Measurements from ENCODE around the gene SPATA45.
A peak's percentile ranks its signal among the peaks of the same experiment; 100 is the strongest.
"Not testable (repeated sequence)": the region's sequence is repeated elsewhere in the genome, so short reads cannot be mapped to it uniquely, and the experiment has no call there.

The SPATA45 gene

DNA sequence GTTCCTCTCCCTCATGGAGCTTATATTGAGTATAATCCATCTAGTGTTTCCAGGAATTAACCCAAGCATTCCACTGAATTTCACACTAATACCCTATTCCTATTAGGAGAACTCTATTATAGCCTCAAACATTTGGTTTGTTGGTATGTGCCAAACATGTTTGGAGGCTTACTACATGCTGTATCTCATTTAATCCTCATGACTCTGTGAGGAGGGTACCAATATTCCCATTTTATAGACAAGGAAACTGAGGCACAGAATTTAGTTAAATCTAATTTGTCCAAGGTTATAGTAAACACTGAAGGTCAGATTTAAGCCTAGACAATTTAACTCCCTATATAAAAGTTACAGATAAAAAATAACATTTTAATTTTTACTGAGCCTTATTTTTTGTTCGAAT is 19.7 kb upstream of the SPATA45 start:
- no peak overlapping the region for H3K4me3 ChIP-seq (ENCODE audit: low read depth, low read length)
- TF ChIP-seq, protein P1, sequence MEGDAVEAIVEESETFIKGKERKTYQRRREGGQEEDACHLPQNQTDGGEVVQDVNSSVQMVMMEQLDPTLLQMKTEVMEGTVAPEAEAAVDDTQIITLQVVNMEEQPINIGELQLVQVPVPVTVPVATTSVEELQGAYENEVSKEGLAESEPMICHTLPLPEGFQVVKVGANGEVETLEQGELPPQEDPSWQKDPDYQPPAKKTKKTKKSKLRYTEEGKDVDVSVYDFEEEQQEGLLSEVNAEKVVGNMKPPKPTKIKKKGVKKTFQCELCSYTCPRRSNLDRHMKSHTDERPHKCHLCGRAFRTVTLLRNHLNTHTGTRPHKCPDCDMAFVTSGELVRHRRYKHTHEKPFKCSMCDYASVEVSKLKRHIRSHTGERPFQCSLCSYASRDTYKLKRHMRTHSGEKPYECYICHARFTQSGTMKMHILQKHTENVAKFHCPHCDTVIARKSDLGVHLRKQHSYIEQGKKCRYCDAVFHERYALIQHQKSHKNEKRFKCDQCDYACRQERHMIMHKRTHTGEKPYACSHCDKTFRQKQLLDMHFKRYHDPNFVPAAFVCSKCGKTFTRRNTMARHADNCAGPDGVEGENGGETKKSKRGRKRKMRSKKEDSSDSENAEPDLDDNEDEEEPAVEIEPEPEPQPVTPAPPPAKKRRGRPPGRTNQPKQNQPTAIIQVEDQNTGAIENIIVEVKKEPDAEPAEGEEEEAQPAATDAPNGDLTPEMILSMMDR (IDR thresholded peaks at IDR 0.05; ENCODE audit: low read depth, low read length): no peak

DNA sequence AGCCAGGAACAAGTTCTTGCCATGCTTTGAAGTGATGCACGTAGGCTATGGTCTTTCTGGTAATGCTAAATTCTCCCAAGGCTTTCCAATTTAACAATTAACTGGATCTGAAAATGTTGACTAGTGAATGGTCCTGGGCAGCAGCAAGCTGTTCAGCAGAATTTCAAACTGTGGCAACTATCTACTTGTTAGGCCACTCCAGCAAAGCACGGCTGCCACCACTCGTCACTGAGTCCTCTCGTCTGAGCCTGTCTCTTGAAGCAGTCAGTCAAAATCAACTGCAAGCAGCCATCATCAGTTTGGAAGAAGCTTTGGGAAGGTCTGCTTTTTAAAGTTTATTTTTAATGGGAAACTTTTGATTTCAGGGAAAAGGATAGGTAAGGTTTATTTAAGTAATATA is 16.8 kb upstream of the SPATA45 start:
- H3K4me3 ChIP-seq (ENCODE audit: low read depth, low read length): no peak overlapping the region
- TF ChIP-seq, protein P1 (IDR thresholded peaks at IDR 0.05; ENCODE audit: low read depth, low read length): no peak

DNA sequence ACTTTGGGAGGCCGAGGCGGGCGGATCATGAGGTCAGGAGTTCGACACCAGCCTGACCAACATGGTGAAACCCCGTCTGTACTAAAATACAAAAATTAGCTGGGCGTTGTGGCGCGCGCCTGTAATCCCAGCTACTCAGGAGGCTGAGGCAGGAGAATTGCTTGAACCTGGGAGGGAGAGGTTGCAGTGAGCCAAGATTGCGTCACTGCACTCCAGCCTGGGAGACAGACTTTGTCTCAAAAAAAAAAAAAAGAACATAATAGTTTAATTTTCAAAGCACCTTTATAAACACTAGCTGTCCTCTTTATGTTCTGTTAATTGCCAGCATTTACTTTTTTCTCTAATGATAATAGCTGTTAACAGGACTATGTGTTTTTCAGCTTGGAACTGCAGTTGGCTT is 15.9 kb upstream of the SPATA45 start:
- not testable (repeated sequence) for H3K4me3 ChIP-seq (ENCODE audit: low read depth, low read length)

DNA sequence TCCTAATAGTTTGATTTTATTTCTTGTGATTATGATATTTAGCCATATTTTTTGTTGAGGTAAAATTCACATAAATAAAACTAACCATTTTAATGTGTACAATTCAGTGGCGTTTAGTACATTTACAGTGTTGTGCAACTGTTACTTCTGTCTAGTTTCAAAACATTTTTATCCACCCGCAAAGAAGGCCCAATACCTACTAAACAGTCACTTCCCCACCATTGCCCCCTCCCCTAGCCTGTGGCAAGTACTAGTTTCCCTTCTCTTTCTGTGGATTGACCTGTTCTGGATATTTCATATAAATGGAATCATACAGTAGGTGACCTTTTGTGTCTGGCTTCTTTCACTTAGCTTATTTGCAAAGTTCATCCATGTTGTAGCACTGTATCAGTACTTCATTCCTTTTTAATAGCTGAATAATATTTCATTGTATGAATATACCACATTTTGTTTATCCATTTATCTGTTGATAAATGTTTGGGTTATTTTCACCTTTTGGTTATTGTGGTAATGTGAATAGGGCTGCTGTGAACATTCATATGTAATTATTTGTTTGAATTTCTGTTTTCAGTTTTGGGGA is 14.8 kb upstream of the SPATA45 start:
- H3K4me3 ChIP-seq (ENCODE audit: low read depth, low read length): no peak overlapping the region
- TF ChIP-seq, protein P1 (IDR thresholded peaks at IDR 0.05; ENCODE audit: low read depth, low read length): no peak

DNA sequence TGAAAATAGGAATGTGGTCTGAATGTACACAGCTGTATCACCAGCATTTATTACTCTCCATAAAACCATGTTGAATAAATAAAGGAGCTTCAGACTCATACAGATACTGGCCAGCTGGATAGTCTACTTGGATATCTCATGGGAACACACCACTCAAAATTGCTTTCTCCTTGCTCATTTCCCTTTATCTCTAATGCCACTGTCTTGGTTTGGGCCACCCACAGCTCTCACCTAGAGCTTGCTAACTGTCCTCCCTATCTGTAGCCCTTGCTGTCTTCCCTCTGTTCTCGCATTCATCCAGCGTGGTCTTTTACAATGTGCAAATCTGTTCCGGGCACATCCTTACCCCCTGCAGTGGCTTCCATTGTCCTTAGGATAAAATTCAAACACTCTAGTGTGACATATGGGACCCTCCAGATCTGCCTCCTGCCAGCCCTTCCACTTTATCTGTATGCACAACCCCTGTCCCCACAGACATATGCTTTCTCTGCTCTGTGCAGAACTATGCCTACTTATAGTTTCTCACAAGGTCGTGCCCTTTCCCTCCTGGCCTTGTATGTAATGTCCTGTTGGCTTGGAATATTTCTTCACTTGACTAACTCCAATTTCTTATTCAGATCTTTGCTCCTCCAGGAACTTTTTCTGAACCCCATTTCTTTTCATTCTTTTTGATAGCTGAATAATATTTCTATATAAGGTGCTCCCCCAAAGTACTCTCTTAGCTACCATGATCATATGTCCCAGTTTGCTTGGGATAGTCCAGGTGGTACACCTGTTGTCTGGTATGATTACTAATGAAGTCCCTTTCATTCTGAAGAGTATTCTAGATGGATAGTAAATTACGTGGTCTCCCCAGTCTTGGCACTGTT is 13.5 kb upstream of the SPATA45 start:
- no peak overlapping the region for H3K4me3 ChIP-seq (ENCODE audit: low read depth, low read length)
- TF ChIP-seq, protein P1 (IDR thresholded peaks at IDR 0.05; ENCODE audit: low read depth, low read length): no peak

DNA sequence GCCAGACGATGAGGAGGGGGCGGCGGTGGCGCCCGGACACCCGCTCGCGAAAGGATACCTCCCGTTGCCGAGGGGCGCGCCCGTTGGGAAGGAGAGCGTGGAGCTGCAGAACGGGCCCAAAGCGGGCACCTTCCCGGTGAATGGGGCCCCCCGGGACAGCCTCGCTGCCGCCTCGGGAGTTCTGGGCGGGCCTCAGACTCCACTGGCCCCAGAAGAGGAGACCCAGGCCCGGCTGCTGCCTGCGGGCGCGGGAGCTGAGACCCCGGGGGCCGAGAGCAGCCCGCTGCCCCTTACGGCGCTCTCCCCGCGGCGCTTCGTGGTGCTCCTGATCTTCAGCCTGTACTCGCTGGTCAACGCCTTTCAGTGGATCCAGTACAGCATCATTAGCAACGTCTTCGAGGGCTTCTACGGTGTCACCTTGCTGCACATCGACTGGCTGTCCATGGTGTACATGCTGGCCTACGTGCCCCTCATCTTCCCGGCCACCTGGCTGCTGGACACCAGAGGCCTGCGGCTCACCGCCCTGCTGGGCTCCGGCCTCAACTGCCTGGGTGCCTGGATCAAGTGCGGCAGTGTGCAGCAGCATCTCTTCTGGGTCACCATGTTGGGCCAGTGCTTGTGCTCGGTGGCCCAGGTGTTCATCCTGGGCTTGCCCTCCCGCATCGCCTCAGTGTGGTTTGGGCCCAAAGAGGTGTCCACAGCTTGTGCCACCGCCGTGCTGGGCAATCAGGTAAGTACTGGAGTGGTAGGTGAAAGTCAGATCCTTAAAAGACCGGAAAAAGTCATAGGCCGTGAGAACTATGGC is 11.2 kb upstream of the SPATA45 start:
- peak overlapping the region; percentile 80 for H3K4me3 ChIP-seq (ENCODE audit: low read depth, low read length)
- TF ChIP-seq, protein P1 (IDR thresholded peaks at IDR 0.05; ENCODE audit: low read depth, low read length): no peak

DNA sequence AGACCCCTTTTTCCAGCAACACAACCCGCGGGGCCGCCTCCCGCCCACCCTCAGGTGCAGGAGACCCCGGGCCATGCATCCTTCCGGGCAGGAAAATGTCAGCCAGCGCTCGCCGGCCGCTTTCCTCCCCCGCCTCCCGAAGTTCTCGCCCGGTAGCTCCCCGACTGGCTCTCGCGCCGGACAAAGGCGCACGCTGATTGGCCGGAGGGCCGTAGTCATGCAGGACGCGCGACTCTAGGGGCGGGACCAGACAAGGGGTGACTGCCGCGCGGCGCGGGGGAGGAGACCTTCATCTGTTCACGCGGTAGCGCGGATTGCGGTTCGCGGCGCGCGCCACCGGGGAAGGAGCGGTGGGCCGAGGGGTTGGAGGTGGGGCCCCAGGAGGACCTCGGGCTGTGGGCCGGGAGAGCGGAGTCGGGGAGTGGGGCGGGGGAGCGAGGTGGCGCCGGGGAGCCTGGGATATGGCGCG is 10.6 kb upstream of the SPATA45 start, which contains the start of gene FLVCR1:
Gene FLVCR1, plus strand, starts transcription at position 284 of the 469 bp plus-strand sequence. Its CDS starts 178 bp downstream, at position 462.
- TF ChIP-seq, protein P1 (IDR thresholded peaks at IDR 0.05; ENCODE audit: low read depth, low read length): no peak
- H3K4me3 ChIP-seq (ENCODE audit: low read depth, low read length): peak within 1 kb of the TSS; percentile 80
